ENCODE measurements around the gene SNRPE.

SNRPE gene

DNA sequence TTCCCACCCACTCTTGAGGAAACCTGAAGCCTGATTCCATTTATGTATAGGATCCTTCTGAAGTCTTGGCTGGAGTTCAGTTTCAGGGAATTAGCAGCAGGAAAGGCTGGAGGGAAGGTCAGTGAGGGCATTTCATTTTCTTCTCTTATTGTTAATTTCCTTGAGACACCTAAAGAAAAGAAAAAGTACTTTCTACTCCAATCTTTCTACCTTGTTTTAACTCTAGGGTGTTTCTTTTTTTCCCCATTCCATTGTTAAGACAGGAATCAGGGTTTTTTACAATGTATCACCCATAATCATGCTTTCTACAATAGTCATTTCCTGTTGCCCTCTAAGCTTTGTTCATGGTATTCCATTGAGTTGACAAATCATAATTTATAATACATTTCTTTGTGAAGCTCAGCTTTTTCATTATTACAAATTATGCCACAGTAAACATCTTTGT lies 27.4 kb downstream of the SNRPE start:
- DNase-seq: no peak

- DNase-seq: no peak
These were observed 30.6 kb downstream of the SNRPE start for GRCh38 chr1:203891950-203892349.

- no peak for DNase-seq
These were observed 37.3 kb downstream of the SNRPE start for GRCh38 chr1:203898458-203899352.

DNA sequence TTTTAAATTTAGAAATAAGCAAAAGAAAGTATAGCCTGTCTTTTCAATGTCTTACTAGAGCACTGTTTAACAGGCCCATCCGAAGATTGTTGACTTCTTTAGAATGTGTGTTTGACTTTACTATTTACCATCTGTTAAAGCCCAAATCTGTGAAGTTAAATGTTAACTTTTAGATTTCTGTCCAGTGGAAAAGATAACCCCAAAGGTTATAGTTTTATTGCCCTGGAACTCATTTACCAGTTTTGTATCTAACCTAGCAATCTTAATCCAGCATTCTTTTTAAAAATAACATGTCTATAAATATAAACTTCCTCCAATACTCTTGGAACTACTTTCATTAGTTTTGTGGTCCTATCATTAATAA lies 37.9 kb downstream of the SNRPE start:
- DNase-seq: no peak

- DNase-seq: no peak
These were observed 38.7 kb downstream of the SNRPE start for GRCh38 chr1:203899869-203900714.

DNA sequence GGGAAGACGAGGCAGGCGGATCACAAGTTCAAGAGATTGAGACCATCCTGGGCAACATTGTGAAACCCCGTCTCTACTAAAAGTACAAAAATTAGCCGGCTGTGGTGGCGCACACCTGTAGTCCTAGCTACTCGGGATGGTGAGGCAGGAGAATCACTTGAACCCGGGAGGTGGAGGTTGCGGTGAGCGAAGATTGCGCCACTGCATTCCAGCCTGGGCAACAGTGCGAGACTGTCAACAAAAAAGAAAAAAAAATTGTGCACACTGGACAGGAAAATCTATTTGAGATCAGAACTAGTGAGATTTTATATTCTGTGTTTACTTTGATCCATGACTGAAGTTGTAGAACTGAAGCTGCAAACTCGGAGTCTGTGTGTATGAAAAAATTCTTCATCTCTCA lies 40.2 kb downstream of the SNRPE start:
- DNase-seq: no peak

DNA sequence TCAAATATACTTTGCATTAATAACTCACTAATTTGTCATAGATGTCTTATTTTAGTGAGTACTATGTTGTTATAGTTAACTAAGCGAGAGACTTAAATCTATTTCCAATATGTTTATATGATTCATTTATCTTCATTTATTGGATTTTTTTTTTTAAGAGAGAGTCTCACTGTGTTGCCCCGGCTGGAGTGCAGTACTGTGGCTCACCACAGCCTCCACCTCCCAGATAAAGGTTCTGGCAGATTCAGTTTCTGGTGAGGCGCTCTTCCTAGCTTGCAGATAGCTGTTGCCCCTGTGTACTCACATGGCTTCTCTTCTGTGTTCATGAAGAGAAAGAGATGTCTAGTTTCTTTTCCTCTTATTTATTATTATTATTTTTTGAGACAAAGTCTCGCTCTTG lies 43.9 kb downstream of the SNRPE start:
- no peak for DNase-seq

- no peak for DNase-seq
These were observed 45.5 kb downstream of the SNRPE start for GRCh38 chr1:203906932-203907331.

GRCh38 chr1:203907901-203908300 lies 46.5 kb downstream of the SNRPE start:
- no peak for DNase-seq

DNA sequence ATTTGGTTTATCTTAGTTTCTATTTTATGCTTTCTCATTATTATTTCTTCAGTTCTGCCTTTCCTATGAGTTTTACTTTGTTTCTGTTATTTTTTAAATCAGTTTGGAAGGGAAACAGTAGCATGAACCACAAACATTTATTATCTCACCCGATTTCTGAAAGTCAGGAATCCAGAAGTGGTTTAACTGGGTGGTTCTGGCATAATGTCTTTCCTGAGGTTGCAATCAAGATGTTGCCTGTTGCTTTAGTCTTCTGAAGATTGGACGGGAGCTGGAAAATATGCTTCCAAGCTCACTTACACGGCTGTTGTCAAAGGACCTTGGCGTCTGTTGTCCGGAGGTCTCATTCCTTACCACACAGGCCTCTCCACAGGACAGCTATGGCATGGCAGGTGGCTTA lies 50.4 kb downstream of the SNRPE start:
- no peak for DNase-seq

DNA sequence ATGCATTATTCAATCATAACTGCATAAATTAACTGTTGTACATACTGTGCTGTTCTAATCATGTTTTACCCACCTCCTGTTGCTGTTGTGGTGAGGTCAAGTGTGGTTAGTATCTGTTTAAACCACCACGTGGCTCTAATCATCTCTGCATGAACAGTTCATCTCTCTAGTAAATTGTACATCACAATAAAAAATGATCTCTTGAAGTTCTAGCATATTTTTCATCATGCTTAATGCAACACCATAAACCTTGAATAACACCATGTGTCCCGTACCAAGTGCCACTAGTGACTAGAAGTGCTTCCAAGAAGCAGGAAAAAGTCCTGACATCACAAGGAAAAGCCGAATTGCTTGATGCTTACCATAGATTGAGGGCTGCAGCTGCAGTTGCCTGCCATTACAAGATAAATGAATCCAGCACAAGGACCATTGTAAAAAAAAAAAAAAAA lies 51.7 kb downstream of the SNRPE start:
- DNase-seq: no peak

GRCh38 chr1:203914292-203914691 lies 52.9 kb downstream of the SNRPE start:
- no peak for DNase-seq

DNA sequence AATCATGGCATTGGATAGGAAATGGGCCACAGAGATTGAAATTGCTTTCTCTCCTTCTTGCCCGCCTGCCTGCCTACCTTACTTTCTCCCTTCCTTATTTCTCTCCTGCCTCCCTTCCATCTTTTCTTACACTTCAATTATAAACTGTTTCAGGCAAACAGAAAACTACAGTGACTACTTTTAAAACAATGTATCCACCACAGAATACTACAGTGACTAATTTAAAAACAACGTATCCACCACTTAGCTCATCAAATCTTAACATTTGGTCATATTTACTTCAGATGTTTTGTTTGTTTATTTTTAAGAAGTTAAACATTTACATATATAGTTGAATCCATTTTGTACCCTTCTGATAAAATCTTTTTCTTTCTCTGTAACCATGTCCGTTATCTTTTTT lies 54.4 kb downstream of the SNRPE start:
- no peak for DNase-seq

DNA sequence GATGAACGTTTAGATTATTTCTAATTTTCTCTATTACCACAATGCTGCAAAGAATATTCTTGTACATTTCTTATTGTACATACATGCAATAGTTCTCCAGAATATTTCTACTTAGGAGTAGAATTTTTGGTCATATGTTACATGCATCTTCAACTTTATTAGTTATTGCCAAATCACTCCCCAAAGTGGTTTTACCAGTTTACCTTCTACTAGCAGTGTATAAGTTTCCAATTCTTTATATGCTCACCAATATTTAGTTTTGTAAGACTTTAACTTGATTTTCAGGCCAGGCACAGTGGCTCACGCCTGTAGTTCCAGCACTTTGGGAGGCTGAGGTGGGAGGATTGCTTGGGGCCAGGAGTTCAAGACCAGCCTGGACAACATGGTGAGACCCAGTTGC lies 55.4 kb downstream of the SNRPE start:
- no peak for DNase-seq
